Measurements from ENCODE around the gene GAPDH. TPM values are rescaled to one million over a fixed set of nuclear protein-coding genes. Genes with fewer than 3 reads are reported as not detected.
A peak's percentile ranks its signal among the peaks of the same experiment; 100 is the strongest.

GAPDH gene
- total RNA-seq, 1 donor from 2014 or later: 3,067 TPM

GRCh38 chr12:6529291-6529737 is 5.0 kb upstream of the GAPDH start:
- H3K27ac Mint-ChIP-seq (ENCODE audit: unreplicated experiment): peak overlapping the region; percentile 28
- peaks cover 27% of the 10 kb centered on the region for H3K36me3 Mint-ChIP-seq (ENCODE audit: low read depth)
- no peak overlapping the region for H3K4me3 Mint-ChIP-seq (ENCODE audit: unreplicated experiment)

GRCh38 chr12:6530576-6531260 is 3.6 kb upstream of the GAPDH start:
- Mint-ChIP-seq H3K9me3 (ENCODE audit: low read depth) (no peaks in the 10 kb centered on the region), H3K27me3 (ENCODE audit: low read depth) (no peaks in the 10 kb centered on the region), H3K4me3 (ENCODE audit: unreplicated experiment) (no peak overlapping the region), H3K36me3 (ENCODE audit: low read depth) (peaks cover 22% of the 10 kb centered on the region), H3K27ac (ENCODE audit: unreplicated experiment) (peak overlapping the region; percentile 60), H3K4me1 (ENCODE audit: low read depth) (peaks cover 20% of the 10 kb centered on the region)
- no peak for TF ChIP-seq CTCF (IDR thresholded peaks at IDR 0.05)
- no peak for DNase-seq (ENCODE audit: low spot score)

More at GRCh38 chr12:6529291-6529737, 5.0 kb upstream of the GAPDH start:
- TF ChIP-seq CTCF (IDR thresholded peaks at IDR 0.05): no peak
- Mint-ChIP-seq H3K9me3 (ENCODE audit: low read depth) (no peaks in the 10 kb centered on the region), H3K4me1 (ENCODE audit: low read depth) (peaks cover 20% of the 10 kb centered on the region), H3K27me3 (ENCODE audit: low read depth) (no peaks in the 10 kb centered on the region)
- no peak for DNase-seq (ENCODE audit: low spot score)

- TF ChIP-seq CTCF (IDR thresholded peaks at IDR 0.05): no peak
- DNase-seq (ENCODE audit: low spot score): peak; percentile 93
- Mint-ChIP-seq H3K36me3 (ENCODE audit: low read depth) (peaks cover 24% of the 10 kb centered on the region), H3K4me3 (ENCODE audit: unreplicated experiment) (peak overlapping the region; percentile 90), H3K27me3 (ENCODE audit: low read depth) (no peaks in the 10 kb centered on the region), H3K27ac (ENCODE audit: unreplicated experiment) (peak overlapping the region; percentile 100), H3K4me1 (ENCODE audit: low read depth) (peaks cover 34% of the 10 kb centered on the region), H3K9me3 (ENCODE audit: low read depth) (no peaks in the 10 kb centered on the region)
Measured at GRCh38 chr12:6532051-6532926, 2.0 kb upstream of the GAPDH start.

- peak; percentile 94 for DNase-seq (ENCODE audit: low spot score)
- Mint-ChIP-seq H3K4me1 (ENCODE audit: low read depth) (peaks cover 42% of the 10 kb centered on the region), H3K4me3 (ENCODE audit: unreplicated experiment) (peak overlapping the region; percentile 90), H3K27ac (ENCODE audit: unreplicated experiment) (peak overlapping the region; percentile 100), H3K27me3 (ENCODE audit: low read depth) (no peaks in the 10 kb centered on the region), H3K9me3 (ENCODE audit: low read depth) (no peaks in the 10 kb centered on the region), H3K36me3 (ENCODE audit: low read depth) (peaks cover 29% of the 10 kb centered on the region)
- TF ChIP-seq CTCF (IDR thresholded peaks at IDR 0.05): no peak
Measured at GRCh38 chr12:6532927-6533652, 1.2 kb upstream of the GAPDH start.

- DNase-seq (ENCODE audit: low spot score): no peak
- H3K27ac Mint-ChIP-seq (ENCODE audit: unreplicated experiment): peak overlapping the region; percentile 100
- H3K4me1 Mint-ChIP-seq (ENCODE audit: low read depth): peaks cover 42% of the 10 kb centered on the region
- no peaks in the 10 kb centered on the region for H3K27me3 Mint-ChIP-seq (ENCODE audit: low read depth)
- no peaks in the 10 kb centered on the region for H3K9me3 Mint-ChIP-seq (ENCODE audit: low read depth)
- TF ChIP-seq CTCF (IDR thresholded peaks at IDR 0.05): no peak
- H3K4me3 Mint-ChIP-seq (ENCODE audit: unreplicated experiment): peak overlapping the region; percentile 90
- H3K36me3 Mint-ChIP-seq (ENCODE audit: low read depth): peaks cover 27% of the 10 kb centered on the region
Measured at GRCh38 chr12:6533653-6533922, 729 bp upstream of the GAPDH start.

Data from chondrocyte (in vitro differentiated cells).